GM12872 (cell line): ENCODE results near the gene ARHGDIB.

Source experiments
- CTCF ChIP-seq: IDR thresholded peaks from 3 replicates; pipeline ENCODE4 v1.5.1; 2011; ENCODE audit warnings: low read depth, mild to moderate bottlenecking, low read length, moderate library complexity; ENCODE audit not compliant: insufficient read depth

ARHGDIB gene

GRCh38 chr12:14993117-14993516 is 31.7 kb upstream of the ARHGDIB start:
- no peak for TF ChIP-seq CTCF

GRCh38 chr12:14992673-14993072 is 31.3 kb upstream of the ARHGDIB start:
- TF ChIP-seq CTCF: no peak

- TF ChIP-seq CTCF: no peak
Observed at GRCh38 chr12:14991069-14991468, 29.7 kb upstream of the ARHGDIB start.

GRCh38 chr12:14989790-14990189 is 28.4 kb upstream of the ARHGDIB start:
- TF ChIP-seq CTCF: no peak

- TF ChIP-seq CTCF: no peak
Observed at GRCh38 chr12:14988035-14988434, 26.6 kb upstream of the ARHGDIB start.

GRCh38 chr12:14986449-14986848 is 25.0 kb upstream of the ARHGDIB start:
- TF ChIP-seq CTCF: no peak

GRCh38 chr12:14984766-14985285 is 23.4 kb upstream of the ARHGDIB start:
- no peak for TF ChIP-seq CTCF
